Neural crest cell (in vitro differentiated cells): ENCODE results near the gene GLP1R. TPM values are rescaled to one million over a fixed set of nuclear protein-coding genes. Genes with fewer than 3 reads are reported as not detected.

Experiments
- DNase-seq: peaks from one replicate; pipeline ENCODE4 v3.0.0; 2021; ENCODE audit warnings: low read depth, mixed read lengths, low spot score
- H3K27ac Mint-ChIP-seq: one replicate; pipeline ENCODE4 v1.8.0; 2021; ENCODE audit warnings: mild to moderate bottlenecking, mixed read lengths; ENCODE audit not compliant: unreplicated experiment
- H3K27me3 Mint-ChIP-seq: 2 replicates; pipeline ENCODE4 v1.8.0; 2021; ENCODE audit warnings: low read depth, mild to moderate bottlenecking, mixed read lengths
- H3K36me3 Mint-ChIP-seq: 2 replicates; pipeline ENCODE4 v1.8.0; 2021; ENCODE audit warnings: low read depth, mild to moderate bottlenecking, mixed read lengths
- H3K4me1 Mint-ChIP-seq: 2 replicates; pipeline ENCODE4 v1.8.0; 2021; ENCODE audit warnings: mixed read lengths
- H3K4me3 Mint-ChIP-seq: one replicate; pipeline ENCODE4 v1.8.0; 2021; ENCODE audit warnings: mild to moderate bottlenecking, mixed read lengths
- H3K9me3 Mint-ChIP-seq: 2 replicates; pipeline ENCODE4 v1.8.0; 2021; ENCODE audit warnings: mixed read lengths
- total RNA-seq: library from RNA; stranded (reverse); gene quantifications from 2 replicates; pipeline ENCODE4 v1.2.1, GENCODE V29; 2021
- TF ChIP-seq, protein P1 (sequence below): fragments of 200-600 bp; sonication (generic); conservative IDR thresholded peaks from 2 replicates; pipeline ENCODE4 v1.5.0; 2021; ENCODE audit warnings: antibody characterized with exemption, mild to moderate bottlenecking

GLP1R gene
- total RNA-seq, 1 donor from 2014 or later: 0.65 TPM

GRCh38 chr6:39035681-39036080 is 12.9 kb upstream of the GLP1R start:
- Mint-ChIP-seq H3K4me1 (peaks cover 6% of the 10 kb centered on the region), H3K36me3 (no peaks in the 10 kb centered on the region), H3K27me3 (peaks cover 88% of the 10 kb centered on the region), H3K4me3 (no peak overlapping the region), H3K27ac (no peak overlapping the region), H3K9me3 (no peaks in the 10 kb centered on the region)
- DNase-seq: no peak
- TF ChIP-seq, protein P1, sequence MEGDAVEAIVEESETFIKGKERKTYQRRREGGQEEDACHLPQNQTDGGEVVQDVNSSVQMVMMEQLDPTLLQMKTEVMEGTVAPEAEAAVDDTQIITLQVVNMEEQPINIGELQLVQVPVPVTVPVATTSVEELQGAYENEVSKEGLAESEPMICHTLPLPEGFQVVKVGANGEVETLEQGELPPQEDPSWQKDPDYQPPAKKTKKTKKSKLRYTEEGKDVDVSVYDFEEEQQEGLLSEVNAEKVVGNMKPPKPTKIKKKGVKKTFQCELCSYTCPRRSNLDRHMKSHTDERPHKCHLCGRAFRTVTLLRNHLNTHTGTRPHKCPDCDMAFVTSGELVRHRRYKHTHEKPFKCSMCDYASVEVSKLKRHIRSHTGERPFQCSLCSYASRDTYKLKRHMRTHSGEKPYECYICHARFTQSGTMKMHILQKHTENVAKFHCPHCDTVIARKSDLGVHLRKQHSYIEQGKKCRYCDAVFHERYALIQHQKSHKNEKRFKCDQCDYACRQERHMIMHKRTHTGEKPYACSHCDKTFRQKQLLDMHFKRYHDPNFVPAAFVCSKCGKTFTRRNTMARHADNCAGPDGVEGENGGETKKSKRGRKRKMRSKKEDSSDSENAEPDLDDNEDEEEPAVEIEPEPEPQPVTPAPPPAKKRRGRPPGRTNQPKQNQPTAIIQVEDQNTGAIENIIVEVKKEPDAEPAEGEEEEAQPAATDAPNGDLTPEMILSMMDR: no peak

GRCh38 chr6:39037082-39037508 is 11.5 kb upstream of the GLP1R start:
- no peaks in the 10 kb centered on the region for H3K36me3 Mint-ChIP-seq
- H3K27me3 Mint-ChIP-seq: peaks cover 92% of the 10 kb centered on the region
- TF ChIP-seq, protein P1: no peak

GRCh38 chr6:39037707-39038106 is 10.9 kb upstream of the GLP1R start:
- TF ChIP-seq, protein P1: no peak
- DNase-seq: no peak
- Mint-ChIP-seq H3K27me3 (peaks cover 91% of the 10 kb centered on the region), H3K27ac (no peak overlapping the region), H3K36me3 (no peaks in the 10 kb centered on the region), H3K9me3 (no peaks in the 10 kb centered on the region), H3K4me3 (no peak overlapping the region), H3K4me1 (peaks cover 6% of the 10 kb centered on the region)

More at GRCh38 chr6:39037082-39037508, 11.5 kb upstream of the GLP1R start:
- Mint-ChIP-seq H3K9me3 (no peaks in the 10 kb centered on the region), H3K27ac (no peak overlapping the region), H3K4me1 (peaks cover 6% of the 10 kb centered on the region), H3K4me3 (no peak overlapping the region)
- DNase-seq: no peak

DNA sequence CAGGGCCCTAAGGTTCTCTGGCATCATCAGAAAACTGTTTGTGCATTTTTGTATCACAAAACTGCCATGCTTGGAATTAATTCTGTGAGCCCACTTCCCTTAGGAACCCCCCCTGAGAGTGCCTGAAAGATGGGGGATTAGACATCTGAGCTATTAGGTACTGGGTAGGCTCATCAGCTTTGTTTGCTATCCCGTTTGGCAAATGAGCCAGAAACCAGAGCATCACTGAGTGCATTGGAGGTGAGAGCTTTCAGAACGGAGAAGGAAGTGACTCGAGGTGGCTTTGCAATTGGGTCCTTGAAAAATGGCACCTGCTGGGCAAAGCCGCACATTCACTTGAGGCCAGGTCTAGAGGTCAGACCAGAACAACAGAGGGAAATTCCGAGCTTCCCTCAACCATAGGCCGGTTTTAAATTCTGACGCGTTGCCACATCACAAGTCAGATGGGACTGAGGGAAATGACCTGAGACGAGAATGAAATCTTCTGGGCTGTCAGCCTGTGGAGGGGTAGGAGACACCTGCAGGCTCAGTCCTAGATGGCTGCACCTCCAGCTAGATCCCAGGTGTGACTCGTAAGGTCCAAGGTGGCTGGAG is 8.4 kb upstream of the GLP1R start:
- Mint-ChIP-seq H3K27ac (no peak overlapping the region), H3K27me3 (peaks cover 82% of the 10 kb centered on the region), H3K4me1 (peaks cover 6% of the 10 kb centered on the region), H3K4me3 (no peak overlapping the region), H3K36me3 (no peaks in the 10 kb centered on the region), H3K9me3 (no peaks in the 10 kb centered on the region)
- no peak for DNase-seq
- TF ChIP-seq, protein P1: no peak

- DNase-seq: no peak
- no peaks in the 10 kb centered on the region for H3K36me3 Mint-ChIP-seq
- H3K4me3 Mint-ChIP-seq: no peak overlapping the region
- peaks cover 76% of the 10 kb centered on the region for H3K27me3 Mint-ChIP-seq
- TF ChIP-seq, protein P1: no peak
- H3K9me3 Mint-ChIP-seq: no peaks in the 10 kb centered on the region
- peaks cover 6% of the 10 kb centered on the region for H3K4me1 Mint-ChIP-seq
- H3K27ac Mint-ChIP-seq: no peak overlapping the region
Measured at GRCh38 chr6:39041072-39041471, 7.5 kb upstream of the GLP1R start.
